ENCODE results near the gene TCEAL8.

DNA sequence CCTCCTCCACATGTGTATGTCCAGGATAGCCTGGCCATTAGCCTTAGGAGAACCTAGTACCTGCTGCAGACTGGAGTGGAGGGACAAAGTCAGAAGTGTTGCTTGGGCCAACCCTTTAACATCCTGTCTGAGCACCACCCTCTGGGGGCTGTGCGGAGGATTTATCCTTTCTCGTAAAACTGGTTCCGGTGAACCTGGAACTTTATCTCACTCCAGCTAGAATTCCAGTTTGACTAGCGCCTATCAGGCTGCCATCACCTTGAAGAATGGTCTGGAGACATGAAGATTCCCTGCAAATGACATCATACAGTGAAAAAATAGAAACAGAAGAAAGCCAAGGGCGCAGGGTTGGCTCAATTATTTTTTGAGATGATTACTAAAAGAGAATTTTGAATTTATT lies 4.0 kb downstream of the TCEAL8 start:
- TF ChIP-seq, protein P1, sequence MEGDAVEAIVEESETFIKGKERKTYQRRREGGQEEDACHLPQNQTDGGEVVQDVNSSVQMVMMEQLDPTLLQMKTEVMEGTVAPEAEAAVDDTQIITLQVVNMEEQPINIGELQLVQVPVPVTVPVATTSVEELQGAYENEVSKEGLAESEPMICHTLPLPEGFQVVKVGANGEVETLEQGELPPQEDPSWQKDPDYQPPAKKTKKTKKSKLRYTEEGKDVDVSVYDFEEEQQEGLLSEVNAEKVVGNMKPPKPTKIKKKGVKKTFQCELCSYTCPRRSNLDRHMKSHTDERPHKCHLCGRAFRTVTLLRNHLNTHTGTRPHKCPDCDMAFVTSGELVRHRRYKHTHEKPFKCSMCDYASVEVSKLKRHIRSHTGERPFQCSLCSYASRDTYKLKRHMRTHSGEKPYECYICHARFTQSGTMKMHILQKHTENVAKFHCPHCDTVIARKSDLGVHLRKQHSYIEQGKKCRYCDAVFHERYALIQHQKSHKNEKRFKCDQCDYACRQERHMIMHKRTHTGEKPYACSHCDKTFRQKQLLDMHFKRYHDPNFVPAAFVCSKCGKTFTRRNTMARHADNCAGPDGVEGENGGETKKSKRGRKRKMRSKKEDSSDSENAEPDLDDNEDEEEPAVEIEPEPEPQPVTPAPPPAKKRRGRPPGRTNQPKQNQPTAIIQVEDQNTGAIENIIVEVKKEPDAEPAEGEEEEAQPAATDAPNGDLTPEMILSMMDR (IDR thresholded peaks at IDR 0.05), result no peak
- no peak for TF ChIP-seq POLR2A (IDR thresholded peaks at IDR 0.05)
